IMR-90 (cell line): ENCODE measurements around the gene SLBP. TPM values are rescaled to one million over a fixed set of nuclear protein-coding genes. Genes with fewer than 3 reads are reported as not detected.

Experiments
- ATAC-seq: fragments of 200-7000 bp; cut with Tn5 transposase; 2 replicates; pipeline ENCODE4 v1.9.1; 2020; ENCODE audit warnings: low read depth, mild to moderate bottlenecking, moderate library complexity
- BruUV-seq: library from RNA; stranded (reverse); fragments of 400-500 nt; replicated peaks from 2 replicates; lab custom pipeline; 2021; lab: Mats Ljungman, UMichigan
- CTCF ChIA-PET: fragments of 300-600 bp; formaldehyde crosslinking; extraction: SDS; loops from one replicate; lab custom pipeline; 2021; ENCODE audit warnings: antibody characterized with exemption; lab: Yijun Ruan, JAX
- POLR2A ChIA-PET: fragments of 300-600 bp; sonication (Branson Sonifier 250); formaldehyde crosslinking; loops from one replicate; lab custom pipeline; 2022; ENCODE audit warnings: antibody characterized with exemption; ENCODE audit not compliant: unreplicated experiment; lab: Charles Lee
- DNase-seq: peaks from one replicate; pipeline ENCODE4 v3.0.0; 2013
- H2AFZ ChIP-seq: replicated peaks from 2 replicates; pipeline ENCODE3; 2013; ENCODE audit warnings: low read length, mild to moderate bottlenecking; ENCODE audit not compliant: poor library complexity
- H2AK5ac ChIP-seq: 2 replicates; pipeline ENCODE4 v1.6.1; 2013; ENCODE audit warnings: low read depth, low read length, inconsistent platforms
- H2AK9ac ChIP-seq: replicated peaks from 2 replicates; pipeline ENCODE3; 2013; ENCODE audit warnings: mild to moderate bottlenecking, low read depth, low read length, moderate library complexity; ENCODE audit not compliant: poor library complexity
- H2BK120ac ChIP-seq: 2 replicates; pipeline ENCODE4 v1.6.1; 2013; ENCODE audit warnings: low read depth, low read length, inconsistent platforms
- H2BK15ac ChIP-seq: 3 replicates; pipeline ENCODE4 v1.6.1; 2013; ENCODE audit warnings: low read depth, low read length, inconsistent platforms
- H2BK20ac ChIP-seq: 2 replicates; pipeline ENCODE4 v1.6.1; 2013; ENCODE audit warnings: low read depth, mild to moderate bottlenecking, inconsistent platforms, low read length, moderate library complexity
- H2BK5ac ChIP-seq: 2 replicates; pipeline ENCODE4 v1.6.1; 2013; ENCODE audit warnings: mild to moderate bottlenecking, low read depth, low read length, inconsistent platforms; ENCODE audit not compliant: poor library complexity, severe bottlenecking
- H3K14ac ChIP-seq: replicated peaks from 2 replicates; pipeline ENCODE4 v1.6.1; 2013; ENCODE audit warnings: low read depth, low read length, inconsistent platforms
- H3K18ac ChIP-seq: 2 replicates; pipeline ENCODE4 v1.6.1; 2013; ENCODE audit warnings: low read depth, low read length, control low read depth
- H3K23ac ChIP-seq: 2 replicates; pipeline ENCODE4 v1.6.1; 2013; ENCODE audit warnings: low read depth, low read length, inconsistent platforms
- H3K27ac ChIP-seq: 2 replicates; pipeline ENCODE4 v1.5.1; 2013; ENCODE audit warnings: mild to moderate bottlenecking, control low read depth, low read length; ENCODE audit not compliant: insufficient read depth
- H3K27me3 ChIP-seq: 2 replicates; pipeline ENCODE4 v1.6.1; 2013; ENCODE audit warnings: low read length; ENCODE audit not compliant: control insufficient read depth, insufficient read depth
- H3K36me3 ChIP-seq: 2 replicates; pipeline ENCODE4 v1.6.1; 2013; ENCODE audit warnings: low read length, mixed read lengths; ENCODE audit not compliant: control insufficient read depth, insufficient read depth
- H3K4ac ChIP-seq: 2 replicates; pipeline ENCODE4 v1.6.1; 2013; ENCODE audit warnings: low read depth, low read length, inconsistent platforms
- H3K4me1 ChIP-seq: 2 replicates; pipeline ENCODE4 v1.6.1; 2013; ENCODE audit warnings: low read length, mixed read lengths; ENCODE audit not compliant: control insufficient read depth, insufficient read depth
- H3K4me2 ChIP-seq: 2 replicates; pipeline ENCODE4 v1.6.1; 2013; ENCODE audit warnings: low read depth, mild to moderate bottlenecking, control low read depth, low read length, moderate library complexity
- H3K4me3 ChIP-seq: 2 replicates; pipeline ENCODE4 v1.5.1; 2013; ENCODE audit warnings: low read depth, mild to moderate bottlenecking, control low read depth, low read length, moderate library complexity; ENCODE audit not compliant: insufficient read depth
- H3K56ac ChIP-seq: 2 replicates; pipeline ENCODE4 v1.6.1; 2013; ENCODE audit warnings: low read length, inconsistent platforms; ENCODE audit not compliant: insufficient read depth; ENCODE audit errors: extremely low read depth
- H3K79me1 ChIP-seq, 2 experiments: 2 replicates each; pipeline ENCODE4 v1.6.1; 2013; ENCODE audit warnings: low read length in 2 of 2, inconsistent platforms in 1 of 2, low read depth in 1 of 2
- H3K9ac ChIP-seq: 2 replicates; pipeline ENCODE4 v1.6.1; 2013; ENCODE audit warnings: low read depth, low read length, control low read depth
- H3K9me1 ChIP-seq: 2 replicates; pipeline ENCODE4 v1.6.1; 2013; ENCODE audit warnings: low read length, inconsistent platforms; ENCODE audit not compliant: insufficient read depth
- H3K9me3 ChIP-seq: 2 replicates; pipeline ENCODE4 v1.6.1; 2013; ENCODE audit warnings: low read length; ENCODE audit not compliant: control insufficient read depth, insufficient read depth
- H4K20me1 ChIP-seq: 2 replicates; pipeline ENCODE4 v1.6.1; 2013; ENCODE audit warnings: low read length, inconsistent platforms; ENCODE audit not compliant: insufficient read depth
- H4K5ac ChIP-seq: 2 replicates; pipeline ENCODE4 v1.6.1; 2013; ENCODE audit warnings: mild to moderate bottlenecking, low read depth, low read length, control low read depth
- H4K8ac ChIP-seq, 2 experiments: 2 replicates each; pipeline ENCODE4 v1.6.1; 2013; ENCODE audit warnings: low read depth in 2 of 2, low read length in 2 of 2, control low read depth in 1 of 2, inconsistent platforms in 1 of 2
- H4K91ac ChIP-seq: 2 replicates; pipeline ENCODE4 v1.6.1; 2013; ENCODE audit warnings: low read depth, low read length, inconsistent platforms; ENCODE audit not compliant: insufficient read depth
- BHLHE40 ChIP-seq: fragments of 150-350 bp; IDR thresholded peaks from 2 replicates; pipeline ENCODE4 v1.6.1; 2016; ENCODE audit warnings: mild to moderate bottlenecking, low read depth, low read length
- CHD1 ChIP-seq: IDR thresholded peaks from 2 replicates; pipeline ENCODE4 v1.6.1; 2012; ENCODE audit warnings: low read depth, low read length, improper control_type of control experiment
- FOS ChIP-seq: fragments of 150-350 bp; IDR thresholded peaks from 2 replicates; pipeline ENCODE4 v1.6.1; 2016; ENCODE audit warnings: low read depth, low read length
- MAFK ChIP-seq: IDR thresholded peaks from 2 replicates; pipeline ENCODE4 v1.6.1; 2012; ENCODE audit warnings: low read depth, low read length, improper control_type of control experiment
- MAZ ChIP-seq: IDR thresholded peaks from 2 replicates; pipeline ENCODE4 v1.6.1; 2012; ENCODE audit warnings: low read depth, mild to moderate bottlenecking, low read length, improper control_type of control experiment, moderate library complexity, borderline replicate concordance
- MXI1 ChIP-seq: IDR thresholded peaks from 2 replicates; pipeline ENCODE4 v1.6.1; 2012; ENCODE audit warnings: low read depth, mild to moderate bottlenecking, low read length, moderate library complexity, borderline replicate concordance
- NFE2L2 ChIP-seq: fragments of 150-350 bp; IDR thresholded peaks from 2 replicates; pipeline ENCODE4 v1.6.1; 2016; ENCODE audit warnings: low read depth, mild to moderate bottlenecking, low read length
- POLR2A ChIP-seq: IDR thresholded peaks from 2 replicates; pipeline ENCODE4 v1.6.1; 2012; ENCODE audit warnings: mild to moderate bottlenecking, low read depth, low read length
- RCOR1 ChIP-seq: IDR thresholded peaks from 2 replicates; pipeline ENCODE4 v1.6.1; 2012; ENCODE audit warnings: mild to moderate bottlenecking, low read length, improper control_type of control experiment; ENCODE audit not compliant: insufficient replicate concordance
- RFX5 ChIP-seq: IDR thresholded peaks from 2 replicates; pipeline ENCODE4 v1.8.0; 2012; ENCODE audit warnings: low read depth, mild to moderate bottlenecking, low read length, moderate library complexity
- WGBS, 2 experiments: methylation state at CpG; one replicate each; pipeline versions ENCODE4 v1.1.5 to v1.1.7; 2013; ENCODE audit warnings: missing lambda C conversion rate in 2 of 2; ENCODE audit not compliant: insufficient read length in 1 of 2; ENCODE audit errors: extremely low coverage in 2 of 2; 5-methylcytosine and 5-hydroxymethylcytosine counted together
- dilution Hi-C: fragments of 300-500 bp; cut with HindIII; formaldehyde crosslinking; loops from one replicate; pipeline ENCODE4 v1.14.3; 2018; ENCODE audit warnings: low sequenced_read_pairs; ENCODE audit not compliant: unreplicated experiment
- in situ Hi-C: fragments of 300-500 bp; cut with MboI; formaldehyde crosslinking; loops from 3 replicates; pipeline ENCODE4 v1.14.3; 2019; ENCODE audit warnings: low sequenced_read_pairs, inconsistent platforms, mixed read lengths
- intact Hi-C: fragments of 100-400 bp; cut with micrococcal nuclease; formaldehyde crosslinking; loops from 2 replicates; pipeline ENCODE4 v1.10.0; 2022
- polyA plus RNA-seq, 3 experiments: library from polyadenylated mRNA; depleted of rRNA; stranded (reverse); fragments of >200 nt; gene quantifications; 2 replicates each; pipeline ENCODE4 v1.2.3, GENCODE V29; 2012; ENCODE audit warnings: low replicate concordance in 1 of 3
- total RNA-seq: library from RNA; depleted of rRNA; stranded (reverse); fragments of >200 nt; gene quantifications from 2 replicates; pipeline ENCODE4 v1.2.3, GENCODE V29; 2012
- TF ChIP-seq, protein P1 (sequence below): conservative IDR thresholded peaks from 2 replicates; pipeline ENCODE4 v1.5.1; 2012; ENCODE audit warnings: mild to moderate bottlenecking, low read depth, low read length, improper control_type of control experiment
- TF ChIP-seq, protein P2 (sequence below): fragments of 150-350 bp; IDR thresholded peaks from 2 replicates; pipeline ENCODE4 v1.6.1; 2017; ENCODE audit warnings: mild to moderate bottlenecking, antibody characterized with exemption, low read length, low read depth
- TF ChIP-seq, protein P3 (sequence below): fragments of 150-350 bp; IDR thresholded peaks from 2 replicates; pipeline ENCODE4 v1.6.1; 2016; ENCODE audit warnings: low read depth, mild to moderate bottlenecking, low read length, moderate library complexity, borderline replicate concordance

SLBP gene
- total and polyA plus RNA-seq, 2 of the 4 experiments (the other 2 are of a cell fraction) = 64.9 to 66.1 TPM

DNA sequence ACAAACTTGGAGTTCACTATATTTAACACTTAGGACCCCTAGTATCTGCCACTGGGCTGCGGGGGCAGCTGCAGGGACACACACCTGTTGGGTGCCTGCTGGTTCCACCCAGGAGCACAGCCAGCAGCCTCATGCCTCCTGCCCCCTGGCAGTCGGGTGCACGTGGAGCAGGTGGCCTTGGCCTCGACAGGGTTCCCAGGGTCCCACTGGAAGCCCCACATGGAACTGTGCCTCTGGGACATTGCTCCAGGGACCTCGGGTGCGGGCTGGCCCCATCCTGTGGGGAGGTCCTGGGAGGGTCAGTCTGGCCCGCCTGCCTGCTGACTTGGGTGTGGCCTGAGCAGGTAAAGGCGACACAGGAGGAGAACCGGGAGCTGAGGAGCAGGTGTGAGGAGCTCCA lies 27.2 kb upstream of the SLBP start:
- no peak overlapping the region for H2AFZ ChIP-seq
- H4K5ac ChIP-seq = no peak overlapping the region
- in situ Hi-C loops = no loop called here
- no peak for TF ChIP-seq CHD1
- no peak for TF ChIP-seq MAZ
- TF ChIP-seq, protein P1, sequence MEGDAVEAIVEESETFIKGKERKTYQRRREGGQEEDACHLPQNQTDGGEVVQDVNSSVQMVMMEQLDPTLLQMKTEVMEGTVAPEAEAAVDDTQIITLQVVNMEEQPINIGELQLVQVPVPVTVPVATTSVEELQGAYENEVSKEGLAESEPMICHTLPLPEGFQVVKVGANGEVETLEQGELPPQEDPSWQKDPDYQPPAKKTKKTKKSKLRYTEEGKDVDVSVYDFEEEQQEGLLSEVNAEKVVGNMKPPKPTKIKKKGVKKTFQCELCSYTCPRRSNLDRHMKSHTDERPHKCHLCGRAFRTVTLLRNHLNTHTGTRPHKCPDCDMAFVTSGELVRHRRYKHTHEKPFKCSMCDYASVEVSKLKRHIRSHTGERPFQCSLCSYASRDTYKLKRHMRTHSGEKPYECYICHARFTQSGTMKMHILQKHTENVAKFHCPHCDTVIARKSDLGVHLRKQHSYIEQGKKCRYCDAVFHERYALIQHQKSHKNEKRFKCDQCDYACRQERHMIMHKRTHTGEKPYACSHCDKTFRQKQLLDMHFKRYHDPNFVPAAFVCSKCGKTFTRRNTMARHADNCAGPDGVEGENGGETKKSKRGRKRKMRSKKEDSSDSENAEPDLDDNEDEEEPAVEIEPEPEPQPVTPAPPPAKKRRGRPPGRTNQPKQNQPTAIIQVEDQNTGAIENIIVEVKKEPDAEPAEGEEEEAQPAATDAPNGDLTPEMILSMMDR = no peak
- TF ChIP-seq, protein P2, sequence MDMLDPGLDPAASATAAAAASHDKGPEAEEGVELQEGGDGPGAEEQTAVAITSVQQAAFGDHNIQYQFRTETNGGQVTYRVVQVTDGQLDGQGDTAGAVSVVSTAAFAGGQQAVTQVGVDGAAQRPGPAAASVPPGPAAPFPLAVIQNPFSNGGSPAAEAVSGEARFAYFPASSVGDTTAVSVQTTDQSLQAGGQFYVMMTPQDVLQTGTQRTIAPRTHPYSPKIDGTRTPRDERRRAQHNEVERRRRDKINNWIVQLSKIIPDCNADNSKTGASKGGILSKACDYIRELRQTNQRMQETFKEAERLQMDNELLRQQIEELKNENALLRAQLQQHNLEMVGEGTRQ = no peak
- TF ChIP-seq FOS = no peak
- TF ChIP-seq MXI1 = no peak
- no peak for TF ChIP-seq RCOR1
- TF ChIP-seq NFE2L2 = no peak
- TF ChIP-seq, protein P3, sequence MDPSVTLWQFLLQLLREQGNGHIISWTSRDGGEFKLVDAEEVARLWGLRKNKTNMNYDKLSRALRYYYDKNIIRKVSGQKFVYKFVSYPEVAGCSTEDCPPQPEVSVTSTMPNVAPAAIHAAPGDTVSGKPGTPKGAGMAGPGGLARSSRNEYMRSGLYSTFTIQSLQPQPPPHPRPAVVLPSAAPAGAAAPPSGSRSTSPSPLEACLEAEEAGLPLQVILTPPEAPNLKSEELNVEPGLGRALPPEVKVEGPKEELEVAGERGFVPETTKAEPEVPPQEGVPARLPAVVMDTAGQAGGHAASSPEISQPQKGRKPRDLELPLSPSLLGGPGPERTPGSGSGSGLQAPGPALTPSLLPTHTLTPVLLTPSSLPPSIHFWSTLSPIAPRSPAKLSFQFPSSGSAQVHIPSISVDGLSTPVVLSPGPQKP = no peak
- no peak for TF ChIP-seq RFX5
- TF ChIP-seq BHLHE40 = no peak
- TF ChIP-seq MAFK = no peak
- no peak for TF ChIP-seq POLR2A
- H4K20me1 ChIP-seq = no peaks in the 10 kb centered on the region; the same call in 1 of the 2 replicates
- H2BK15ac ChIP-seq = no peak overlapping the region
- H3K9me3 ChIP-seq = peaks cover 11% of the 10 kb centered on the region
- no peak overlapping the region for H2AK9ac ChIP-seq
- H3K27ac ChIP-seq = no peak overlapping the region
- H3K18ac ChIP-seq = no peak overlapping the region
- intact Hi-C loops = no loop called here
- no peak overlapping the region for H3K4me2 ChIP-seq
- DNase-seq = no peak
- no peak overlapping the region for H3K23ac ChIP-seq
- H2AK5ac ChIP-seq = no peak overlapping the region
- peaks cover 6 to 18% of the 10 kb centered on the region in 2 experiments; a peak in 3 of 4 replicates for H3K79me1 ChIP-seq
- H3K27me3 ChIP-seq = no peaks in the 10 kb centered on the region
- 95% methylated on average over 4 of the region's 9 CpGs; no CpG with 5 or more reads in 1 of the 2 experiments for WGBS, 2 experiments
- no peak overlapping the region for H3K4ac ChIP-seq
- BruUV-seq = no TSS peak
- ATAC-seq = no peak
- no peak overlapping the region for H3K9ac ChIP-seq
- dilution Hi-C loops = no loop called here
- H3K36me3 ChIP-seq = peaks cover 51% of the 10 kb centered on the region
- H2BK120ac ChIP-seq = no peak overlapping the region
- ChIA-PET POLR2A (no interaction called here), CTCF (no interaction called here)
- H2BK20ac ChIP-seq = no peak overlapping the region
- no peak overlapping the region for H3K56ac ChIP-seq
- no peak overlapping the region for H2BK5ac ChIP-seq
- H4K8ac ChIP-seq = no peak overlapping the region
- no peak overlapping the region for H4K91ac ChIP-seq
- H3K14ac ChIP-seq = no peak overlapping the region
- no peak overlapping the region for H3K4me3 ChIP-seq
- no peaks in the 10 kb centered on the region for H3K9me1 ChIP-seq
- no peaks in the 10 kb centered on the region for H3K4me1 ChIP-seq
